SIG-M5 treated with dmso at 0.1 percent for 504 hours (cell line): Measurements from ENCODE around the gene VOPP1.

Experiments
- DNase-seq: peaks from one replicate; lab custom pipeline; 2025; ENCODE audit not compliant: unreplicated experiment; lab: John Stamatoyannopoulos, UW

The VOPP1 gene

DNA sequence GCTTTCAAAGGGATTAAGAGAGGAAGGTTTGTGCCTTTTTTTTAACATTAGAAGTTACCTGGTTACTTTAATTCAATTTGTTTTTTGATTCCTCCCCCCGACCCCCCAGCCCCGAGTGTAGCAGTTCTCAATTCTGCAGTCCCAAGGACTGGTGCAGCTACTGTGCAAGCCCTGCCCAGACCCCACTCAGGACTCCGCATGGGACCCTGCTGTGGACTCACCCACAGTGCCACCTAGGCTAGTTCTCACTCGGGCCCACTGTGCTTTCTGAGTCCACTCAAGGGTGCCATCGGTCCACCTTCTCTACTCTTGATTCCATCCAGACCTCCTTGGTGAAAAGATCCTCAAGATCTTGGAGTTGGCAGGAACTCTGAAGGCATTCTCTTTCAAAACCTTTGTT is 77.4 kb downstream of the VOPP1 start:
- DNase-seq = no peak

DNA sequence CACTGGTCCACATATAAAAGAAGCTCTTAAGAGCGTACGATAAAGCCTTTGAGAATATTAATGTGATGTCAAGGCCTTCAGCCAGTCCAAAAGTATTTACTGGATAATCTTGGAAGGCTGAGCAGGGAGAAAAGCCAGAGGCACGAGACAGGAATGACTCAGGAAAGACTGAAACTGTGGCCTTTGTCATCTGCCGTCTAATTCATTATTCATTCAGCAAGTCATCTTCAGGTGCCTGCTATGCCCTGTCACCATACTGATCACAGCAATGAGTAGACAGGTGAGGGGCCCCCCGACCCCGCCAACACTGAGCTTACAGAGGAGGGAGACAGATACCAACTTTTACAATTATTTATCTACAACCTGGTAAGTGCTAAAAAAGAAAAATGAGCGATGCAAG is 78.9 kb downstream of the VOPP1 start:
- no peak for DNase-seq

DNA sequence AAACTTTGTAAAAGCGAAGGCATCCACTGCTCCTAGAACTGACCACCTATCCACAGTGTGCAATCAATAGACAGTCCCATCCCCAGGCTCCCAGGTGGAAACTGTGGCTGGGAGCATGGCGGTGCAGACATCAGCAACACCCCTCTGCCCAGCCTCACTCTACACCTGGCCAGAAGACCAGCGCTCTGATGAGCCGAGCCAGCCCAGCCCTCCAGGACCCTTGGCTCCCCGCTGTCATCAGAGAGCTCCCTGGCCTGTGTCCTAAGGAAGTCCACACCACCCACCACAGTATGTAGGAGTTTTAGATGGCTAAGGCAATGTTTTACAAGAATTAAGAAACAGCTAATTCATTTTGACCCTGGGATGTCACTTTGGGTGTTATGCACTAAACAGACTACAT is 81.0 kb downstream of the VOPP1 start:
- no peak for DNase-seq

DNA sequence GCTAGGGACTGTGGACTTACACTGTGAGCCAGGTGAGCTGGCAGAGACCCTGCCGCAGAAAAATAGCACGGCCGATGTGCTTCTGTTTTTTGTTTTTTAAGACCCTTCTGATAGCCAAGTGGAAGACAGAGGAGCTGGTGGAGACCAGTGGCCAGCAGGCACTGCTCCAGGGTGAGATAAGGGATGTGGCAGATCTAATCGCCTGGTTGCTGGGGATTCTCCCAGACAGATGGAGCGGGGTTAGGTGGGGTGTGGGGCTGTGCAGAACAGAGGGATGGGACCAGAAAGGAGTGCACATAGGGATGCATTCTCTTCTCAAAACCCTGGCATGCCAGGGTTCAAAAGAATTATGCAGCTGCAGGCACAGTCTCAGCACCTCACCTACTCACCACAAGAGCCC is 82.2 kb downstream of the VOPP1 start:
- DNase-seq = no peak

DNA sequence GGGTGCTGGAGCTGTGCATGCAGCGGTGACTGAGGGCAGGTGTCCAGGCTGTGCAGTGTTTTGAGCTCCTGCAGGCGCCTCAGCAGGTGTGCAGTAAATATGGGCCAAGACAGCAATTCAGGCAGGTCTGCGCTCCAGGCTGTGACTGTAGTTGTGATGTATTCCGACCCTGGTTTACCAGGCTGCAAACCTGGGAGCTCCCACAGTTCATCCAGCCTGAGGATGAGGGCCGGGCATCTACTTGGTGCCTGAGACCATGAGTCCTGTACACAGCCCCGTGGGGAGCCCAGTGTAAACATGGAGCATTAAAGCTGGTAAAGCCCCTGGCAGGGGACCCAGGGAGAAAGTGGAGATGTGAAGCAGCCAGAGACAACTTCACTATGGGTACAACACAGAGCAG is 82.8 kb downstream of the VOPP1 start:
- DNase-seq = no peak

DNA sequence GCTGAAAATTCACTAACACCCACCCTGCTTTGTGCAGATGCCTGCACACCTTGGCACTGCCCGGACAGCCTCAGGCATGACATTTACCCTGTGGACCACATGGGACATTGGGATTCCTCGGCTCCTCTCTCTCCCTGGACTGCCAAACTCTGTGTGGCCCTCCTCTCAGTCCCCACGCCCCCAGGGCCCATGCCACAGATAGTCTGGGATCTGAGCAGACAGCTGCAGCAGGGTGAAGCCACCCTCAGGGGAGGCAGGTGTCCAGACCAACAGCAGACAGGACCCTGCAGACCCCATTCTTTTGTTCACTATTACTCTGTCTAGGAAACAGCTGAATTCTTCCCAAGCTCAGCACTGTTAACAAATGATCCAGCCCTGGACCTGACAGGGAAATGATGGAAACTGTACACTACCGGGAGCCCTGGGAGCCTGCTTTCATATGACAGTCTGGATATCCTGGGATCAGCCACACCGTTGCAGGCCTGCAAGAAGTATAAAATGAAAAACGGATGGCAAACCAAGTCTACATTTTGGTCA is 83.4 kb downstream of the VOPP1 start:
- DNase-seq = no peak

DNA sequence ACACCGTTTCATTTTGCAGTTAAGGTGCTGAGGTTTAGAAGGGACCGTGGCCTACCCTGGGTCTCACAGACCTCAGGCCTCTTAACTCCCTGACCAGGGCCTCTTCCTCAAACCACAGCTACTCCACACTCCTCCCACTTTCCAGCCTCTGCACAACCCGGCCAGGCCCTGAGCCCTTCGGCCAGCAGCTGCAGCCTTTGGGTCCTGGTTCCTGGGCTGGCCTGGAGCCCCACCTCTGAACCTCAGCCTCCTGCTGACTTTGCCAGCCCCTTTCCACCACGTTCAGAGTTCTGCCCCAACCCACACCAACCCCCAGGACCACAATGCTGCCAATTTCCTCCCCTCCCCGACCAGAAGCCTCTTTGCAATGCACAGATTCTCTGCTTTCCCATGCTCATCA is 84.1 kb downstream of the VOPP1 start:
- DNase-seq = no peak

DNA sequence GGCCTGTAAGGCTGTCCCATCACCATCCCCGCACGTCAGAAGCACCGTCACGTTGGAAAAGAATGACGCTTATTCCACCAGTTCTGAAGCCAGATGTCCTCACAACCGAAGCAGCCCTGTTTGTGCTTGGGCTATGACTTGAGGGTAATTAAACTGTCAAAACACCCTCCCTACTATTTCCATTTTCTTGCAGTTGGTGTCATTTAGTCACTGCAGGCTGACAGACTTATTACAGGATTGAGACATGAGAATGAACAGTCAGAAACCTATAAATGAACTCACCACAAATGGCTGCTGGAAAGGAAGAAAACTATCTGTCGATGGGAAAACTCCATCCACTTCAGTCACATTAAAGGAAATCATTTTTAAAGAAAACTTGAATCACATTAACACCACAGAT is 85.3 kb downstream of the VOPP1 start:
- no peak for DNase-seq

DNA sequence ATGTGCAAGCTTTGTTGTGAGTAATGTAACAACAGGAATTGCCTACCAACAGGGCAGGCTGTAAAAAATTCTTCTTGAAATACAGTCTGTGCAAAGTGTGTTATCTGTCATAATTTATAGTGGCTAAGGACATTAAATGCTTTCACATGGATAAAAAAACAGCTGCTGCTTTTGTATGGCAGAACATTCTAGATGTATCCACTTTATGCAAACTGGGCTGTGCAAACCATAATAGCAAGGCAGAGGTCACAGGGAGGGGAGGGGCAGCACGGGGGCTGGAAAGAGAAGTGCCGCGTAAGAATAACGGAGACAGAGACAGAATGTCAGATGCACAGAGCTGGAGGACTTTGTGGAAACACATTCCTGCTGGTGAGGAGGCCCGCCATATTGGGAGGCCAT is 86.1 kb downstream of the VOPP1 start:
- DNase-seq = no peak

DNA sequence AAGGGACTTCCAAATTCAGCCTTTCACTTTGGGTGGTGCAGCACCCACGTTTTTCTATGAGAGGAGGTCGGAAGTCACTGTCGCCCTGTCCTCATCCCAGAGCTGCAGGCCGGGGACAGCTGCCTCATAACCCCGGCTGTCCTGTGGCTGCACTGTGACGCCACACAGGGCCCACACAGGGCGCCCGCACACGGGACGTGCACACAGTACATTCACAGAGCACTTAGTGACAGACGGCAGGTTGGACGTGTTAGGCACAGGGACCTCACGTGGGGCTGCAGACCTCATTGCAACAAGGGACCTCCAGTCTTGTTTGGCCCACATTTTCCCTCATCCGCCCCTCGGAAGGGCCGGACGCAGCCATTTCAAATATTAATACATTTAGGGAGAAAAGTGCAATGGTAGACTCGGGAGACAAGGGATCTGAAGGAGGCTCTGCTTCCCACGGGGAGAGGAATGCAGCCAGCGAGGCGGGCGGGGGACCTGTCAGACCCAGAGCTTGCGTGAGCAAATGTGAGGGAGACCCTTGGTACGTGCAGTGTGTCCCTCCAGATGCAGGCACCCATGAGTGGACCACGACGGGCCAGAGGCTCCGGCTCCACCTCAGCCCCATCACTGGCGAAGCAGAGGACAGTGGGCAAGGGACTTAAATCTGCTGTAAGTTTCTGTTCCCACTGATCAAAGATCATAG is 86.7 kb downstream of the VOPP1 start:
- DNase-seq = no peak

DNA sequence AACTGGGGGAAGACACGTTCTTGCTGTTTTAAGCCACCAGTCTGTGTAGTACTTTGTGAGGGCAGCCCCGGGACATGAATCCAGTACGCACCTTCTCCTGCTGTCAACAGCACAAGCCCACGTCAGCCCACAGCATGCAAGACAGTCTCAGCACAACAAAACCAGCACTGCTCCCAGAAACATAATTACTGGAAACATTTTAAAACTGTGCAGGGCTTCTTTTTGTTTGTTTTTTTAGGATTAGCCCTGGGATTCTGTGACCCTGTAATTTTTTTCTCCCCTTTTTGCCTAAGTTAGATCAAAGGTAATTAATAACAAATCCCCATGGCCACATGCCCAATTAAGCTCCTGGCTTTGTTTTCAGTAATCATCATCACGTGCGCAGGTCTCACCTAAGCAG is 87.5 kb downstream of the VOPP1 start:
- DNase-seq = no peak

DNA sequence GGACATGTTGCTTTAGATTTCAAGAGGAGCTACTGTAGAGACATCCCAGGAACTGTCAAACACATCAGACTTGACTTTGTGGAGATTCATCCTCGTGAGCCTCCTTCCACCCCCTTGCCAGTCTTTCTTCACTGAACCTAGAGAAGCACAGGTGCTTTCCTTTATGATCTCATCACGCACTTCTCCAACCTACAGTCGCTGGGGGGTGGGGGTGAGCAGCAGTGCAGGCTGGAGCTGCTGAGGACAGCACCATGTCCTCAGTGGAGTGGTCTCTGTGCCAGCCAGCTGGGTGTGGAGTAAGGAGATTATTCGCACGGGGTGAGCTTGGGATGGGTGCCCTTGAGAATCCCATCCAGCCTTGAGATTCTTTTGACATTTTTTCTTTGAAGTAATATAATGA is 88.1 kb downstream of the VOPP1 start:
- DNase-seq = no peak

DNA sequence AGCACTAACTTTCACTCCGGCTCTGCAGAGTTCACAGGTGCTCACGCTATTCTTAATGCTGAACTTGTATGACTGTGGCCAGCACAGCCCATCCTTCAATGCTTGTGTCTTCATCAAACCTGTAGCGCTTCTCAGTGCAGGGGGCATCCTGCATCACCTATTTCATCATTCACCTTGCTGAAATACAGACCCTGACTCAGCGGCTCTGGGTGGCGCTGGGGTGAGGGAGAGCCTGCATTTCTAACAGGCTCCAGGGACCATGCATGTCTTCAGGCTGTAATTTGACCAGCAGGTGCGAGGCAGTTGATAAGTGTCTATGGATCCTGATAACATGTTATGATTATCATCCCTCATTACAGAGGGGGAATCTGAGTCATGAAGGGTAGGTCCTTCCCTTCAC is 89.3 kb downstream of the VOPP1 start:
- DNase-seq = no peak

DNA sequence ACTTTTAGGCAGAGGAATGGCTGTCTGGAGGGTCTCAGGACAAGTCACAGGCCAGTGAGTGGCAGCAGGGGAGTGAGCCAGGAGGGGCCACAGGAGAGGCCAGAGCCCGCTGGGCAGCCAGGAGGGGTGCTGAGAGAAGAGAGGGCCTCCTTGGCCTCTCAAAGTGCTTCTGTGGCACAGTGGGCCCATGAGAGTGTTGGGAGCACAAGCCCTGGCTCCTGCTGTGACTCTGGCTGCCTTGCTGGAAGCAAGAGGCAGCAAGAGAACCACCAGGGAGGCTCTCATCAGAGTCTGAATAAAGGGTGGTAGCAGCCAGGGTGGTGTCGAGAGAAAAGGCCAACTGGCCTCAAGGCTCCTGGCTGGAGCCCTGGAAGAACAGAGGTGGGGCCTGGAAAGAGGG is 91.1 kb downstream of the VOPP1 start:
- no peak for DNase-seq

DNA sequence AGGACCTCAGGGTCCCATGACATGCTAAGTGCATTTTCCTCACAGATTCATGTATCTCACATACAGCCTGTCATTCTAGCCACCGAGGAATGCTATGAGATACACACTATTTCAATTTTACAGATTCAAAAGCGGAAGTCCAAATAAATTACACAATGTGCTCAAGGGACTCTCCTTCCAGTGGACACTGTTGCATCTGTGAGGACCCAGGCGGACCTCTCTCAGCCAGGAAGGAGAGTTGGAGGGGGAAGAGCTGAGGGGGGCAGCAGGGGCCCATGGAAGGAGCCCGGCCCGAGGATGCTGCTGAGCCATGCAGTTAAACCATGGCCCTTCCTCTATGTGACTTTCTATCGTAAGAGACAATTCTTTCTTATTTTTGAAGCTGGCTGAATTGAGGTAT is 93.6 kb downstream of the VOPP1 start:
- no peak for DNase-seq

DNA sequence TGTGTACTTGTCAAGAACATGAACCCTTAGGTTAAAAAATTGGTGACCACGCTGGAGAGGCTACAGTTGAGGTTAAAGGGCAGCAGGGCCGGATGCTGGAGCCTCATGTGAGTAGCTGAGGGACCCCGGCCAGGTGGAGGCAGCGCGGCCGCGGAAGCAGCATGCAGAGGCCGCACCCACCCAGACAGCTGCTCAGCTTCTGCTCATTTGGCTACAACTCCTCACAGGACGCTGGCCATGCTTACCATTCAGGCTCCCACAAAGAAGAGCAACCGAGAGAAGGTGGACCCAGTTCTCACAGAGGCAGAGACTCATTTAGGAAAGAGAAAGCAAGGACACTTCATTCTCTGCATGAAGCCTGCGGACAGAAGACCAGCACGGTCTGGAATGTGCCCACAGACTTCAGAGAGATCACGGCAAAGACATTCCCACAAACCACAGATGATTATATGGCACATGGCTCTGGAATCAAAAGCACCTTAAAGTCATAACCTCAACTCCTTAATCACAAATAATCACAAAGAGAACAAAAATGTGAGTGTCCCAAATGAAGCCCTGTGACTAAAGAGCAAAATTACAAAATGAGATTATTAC is 94.4 kb downstream of the VOPP1 start:
- no peak for DNase-seq

DNA sequence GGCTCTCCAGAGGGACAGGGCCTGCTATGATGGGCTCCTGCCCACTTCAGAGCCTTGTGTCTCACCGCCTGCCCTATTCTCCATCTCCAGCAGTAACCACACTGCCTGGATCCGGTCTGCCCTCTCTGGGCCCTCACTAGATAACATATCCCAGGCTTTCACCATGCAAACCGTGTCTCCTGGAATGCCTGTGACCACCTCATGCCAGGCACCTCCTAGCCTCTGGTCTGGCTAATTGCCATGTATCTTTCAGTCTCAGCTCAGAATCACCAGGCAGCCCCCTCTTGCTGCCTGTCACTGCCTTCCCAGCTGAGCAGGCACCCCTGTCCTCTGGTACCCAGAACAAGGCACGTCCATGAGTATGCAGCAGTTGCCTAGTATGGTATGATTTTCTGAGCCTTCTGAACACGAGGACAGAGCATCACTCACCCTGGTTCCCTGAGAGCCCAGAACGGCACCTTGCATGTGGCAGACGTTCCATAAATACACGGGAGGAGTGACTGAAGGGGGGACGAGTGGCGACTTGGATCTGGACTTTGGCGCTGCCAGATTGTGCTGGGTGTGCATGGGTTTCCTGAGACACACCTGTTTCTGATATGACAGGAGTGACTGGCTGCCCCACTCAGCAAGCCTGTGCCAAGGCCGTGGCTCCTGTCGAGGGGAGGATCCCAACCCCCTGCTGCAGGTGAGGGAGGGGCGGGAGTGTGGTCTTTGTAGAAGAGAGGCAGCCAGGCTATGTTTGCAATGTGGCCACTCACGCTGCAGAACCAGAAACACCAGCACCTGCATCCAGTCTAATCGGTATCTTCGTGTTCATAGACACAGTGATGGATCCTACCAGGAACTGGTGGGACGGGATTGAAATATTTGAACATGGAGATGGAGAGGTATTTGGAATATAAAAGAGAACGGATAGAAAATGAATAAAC is 95.2 kb downstream of the VOPP1 start:
- no peak for DNase-seq

DNA sequence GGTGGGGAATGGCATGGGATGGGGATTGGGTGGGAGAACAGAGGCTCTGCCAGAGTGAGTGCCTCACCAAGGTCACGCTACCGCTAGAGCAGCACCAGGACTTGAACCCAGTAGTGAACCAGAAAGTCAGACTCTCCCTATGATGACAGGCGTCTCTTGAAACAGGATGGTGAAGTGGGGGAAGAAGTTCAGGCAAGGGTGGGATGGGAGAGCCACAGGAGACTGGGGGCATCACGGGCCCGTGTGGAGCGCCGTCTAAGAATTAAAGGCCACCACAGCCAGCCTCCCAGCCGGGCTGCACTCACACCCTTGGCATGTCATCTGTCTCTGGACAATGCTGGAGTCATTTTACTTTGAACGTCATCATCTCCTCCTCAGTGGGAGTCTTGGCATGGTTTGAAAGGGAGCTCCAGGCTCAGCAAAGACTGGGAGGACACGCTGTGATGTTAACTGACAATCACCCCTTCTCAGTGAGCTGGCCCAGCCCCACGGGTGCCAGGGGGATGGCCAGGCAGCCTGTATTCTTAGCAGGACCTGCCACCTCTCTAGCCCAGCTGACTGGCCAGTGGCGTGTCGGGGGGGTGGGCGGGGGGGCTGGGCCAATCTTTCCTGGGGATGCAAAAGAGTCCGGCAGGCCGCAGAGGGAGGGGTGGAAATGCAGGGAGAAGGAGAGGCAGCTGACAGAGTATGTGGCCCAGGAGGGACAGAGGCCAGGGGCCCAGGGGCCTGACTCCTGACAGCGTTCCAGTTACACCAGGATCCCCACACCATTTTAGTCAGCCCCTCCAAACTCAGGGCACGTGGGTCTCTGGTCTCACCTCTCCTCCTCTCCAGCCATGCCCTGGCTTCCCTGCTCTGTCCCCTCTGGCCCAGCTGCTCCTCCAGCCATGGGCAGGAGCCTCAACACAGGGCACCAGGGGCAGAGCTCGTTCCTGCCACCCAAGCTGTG is 96.2 kb downstream of the VOPP1 start:
- no peak for DNase-seq

DNA sequence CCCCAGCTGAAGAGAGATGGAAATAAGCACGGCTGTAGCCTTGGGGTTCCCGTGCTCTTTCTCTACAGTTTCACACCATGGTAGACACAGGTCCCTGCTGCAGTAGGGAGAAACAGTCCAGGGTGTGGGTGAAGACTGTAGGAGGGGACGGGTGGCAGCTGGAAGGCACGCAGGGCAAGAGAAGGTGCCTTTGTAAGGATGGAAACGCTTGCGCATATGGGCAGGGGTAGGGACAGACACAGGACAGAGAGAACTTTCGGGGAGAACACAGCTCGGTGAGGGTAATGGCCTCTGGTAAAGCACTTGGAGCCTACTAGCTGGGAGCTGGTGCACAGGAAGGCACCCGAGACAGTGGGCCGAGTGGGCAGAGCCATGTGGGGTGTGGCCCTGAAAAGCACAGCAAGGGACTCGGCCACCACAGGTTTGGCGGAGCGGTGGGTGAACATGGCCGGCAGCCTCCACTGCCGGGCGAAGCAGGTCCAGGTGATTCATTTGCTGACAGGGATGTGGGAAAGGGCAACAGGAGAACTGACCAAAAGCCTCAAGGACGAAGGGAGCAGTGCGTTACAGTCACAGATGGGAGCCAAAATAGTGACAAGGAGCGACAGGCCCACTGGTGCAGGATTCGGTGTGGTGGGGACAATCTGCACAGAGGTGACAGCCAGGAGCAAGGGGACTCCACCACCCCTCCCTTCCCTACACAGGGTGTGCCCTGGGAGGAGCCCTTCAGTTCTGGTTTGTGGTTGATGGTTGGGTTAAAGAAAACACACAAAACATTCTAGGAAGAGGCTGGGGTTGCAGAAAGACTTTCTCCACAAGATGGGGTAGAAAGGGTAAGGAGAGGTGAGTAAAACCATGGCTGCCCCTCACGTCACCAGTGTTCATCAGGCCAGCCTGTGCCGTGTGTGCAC is 97.1 kb downstream of the VOPP1 start:
- DNase-seq = no peak

DNA sequence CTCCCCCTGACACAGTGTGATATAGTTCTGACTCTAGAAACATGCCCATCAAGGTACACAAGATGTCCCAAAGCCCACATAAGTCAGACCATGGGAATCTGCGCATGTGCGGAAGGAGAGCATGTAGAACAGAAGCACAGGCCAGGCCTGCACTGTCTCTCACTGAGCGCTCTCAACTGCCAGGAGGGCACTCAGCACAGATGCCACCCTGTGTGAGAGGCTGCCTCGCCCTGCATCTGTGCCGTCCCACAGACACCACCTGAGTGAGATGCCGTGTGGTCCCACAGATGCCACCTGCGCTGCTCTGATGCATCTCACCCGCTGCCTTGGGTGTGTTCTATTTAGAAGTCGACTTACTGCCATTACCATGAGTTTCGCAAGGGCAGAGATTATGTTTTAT is 98.4 kb downstream of the VOPP1 start:
- no peak for DNase-seq
